Measurements from ENCODE around the gene OR6S1.

DNA sequence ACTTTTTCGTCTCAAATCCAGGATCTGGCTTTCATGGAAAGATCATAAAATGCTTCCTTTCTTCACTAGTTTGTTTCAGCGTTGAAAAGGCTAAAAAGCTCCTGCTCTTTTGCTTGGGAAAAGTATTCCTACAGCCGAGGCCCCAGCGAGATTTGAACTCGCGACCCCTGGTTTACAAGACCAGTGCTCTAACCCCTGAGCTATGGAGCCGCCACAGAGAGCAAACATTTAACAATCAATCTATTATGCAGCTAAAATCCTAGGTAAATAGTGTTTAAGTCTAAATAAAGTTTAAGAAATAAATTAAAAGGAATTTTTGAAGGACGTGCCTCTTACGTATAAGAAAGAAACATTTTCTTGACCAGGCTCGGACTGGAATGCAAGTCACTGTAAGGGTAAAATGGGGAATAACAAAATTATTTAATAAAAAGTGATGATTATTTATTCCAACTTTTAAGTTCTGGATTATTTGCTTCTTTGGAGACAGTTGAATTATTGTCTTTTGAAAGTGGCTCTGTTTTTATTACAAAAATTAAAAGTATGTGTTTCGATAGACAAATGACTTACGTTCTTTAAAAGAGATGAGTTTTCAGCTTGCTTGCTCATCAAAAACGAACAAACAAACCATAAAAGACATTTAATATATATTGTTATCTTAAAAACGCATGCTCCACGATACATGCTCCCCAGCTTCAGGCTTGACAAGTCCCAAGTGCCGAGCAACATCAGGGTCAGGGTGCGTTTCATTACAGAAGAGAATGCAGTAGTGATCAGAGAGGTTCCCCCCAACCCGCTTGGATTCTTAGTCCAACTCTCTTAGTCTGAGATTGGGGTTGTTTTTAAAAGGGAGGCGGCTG, 10.2 kb downstream of the OR6S1 start:
- TF ChIP-seq, protein P1, sequence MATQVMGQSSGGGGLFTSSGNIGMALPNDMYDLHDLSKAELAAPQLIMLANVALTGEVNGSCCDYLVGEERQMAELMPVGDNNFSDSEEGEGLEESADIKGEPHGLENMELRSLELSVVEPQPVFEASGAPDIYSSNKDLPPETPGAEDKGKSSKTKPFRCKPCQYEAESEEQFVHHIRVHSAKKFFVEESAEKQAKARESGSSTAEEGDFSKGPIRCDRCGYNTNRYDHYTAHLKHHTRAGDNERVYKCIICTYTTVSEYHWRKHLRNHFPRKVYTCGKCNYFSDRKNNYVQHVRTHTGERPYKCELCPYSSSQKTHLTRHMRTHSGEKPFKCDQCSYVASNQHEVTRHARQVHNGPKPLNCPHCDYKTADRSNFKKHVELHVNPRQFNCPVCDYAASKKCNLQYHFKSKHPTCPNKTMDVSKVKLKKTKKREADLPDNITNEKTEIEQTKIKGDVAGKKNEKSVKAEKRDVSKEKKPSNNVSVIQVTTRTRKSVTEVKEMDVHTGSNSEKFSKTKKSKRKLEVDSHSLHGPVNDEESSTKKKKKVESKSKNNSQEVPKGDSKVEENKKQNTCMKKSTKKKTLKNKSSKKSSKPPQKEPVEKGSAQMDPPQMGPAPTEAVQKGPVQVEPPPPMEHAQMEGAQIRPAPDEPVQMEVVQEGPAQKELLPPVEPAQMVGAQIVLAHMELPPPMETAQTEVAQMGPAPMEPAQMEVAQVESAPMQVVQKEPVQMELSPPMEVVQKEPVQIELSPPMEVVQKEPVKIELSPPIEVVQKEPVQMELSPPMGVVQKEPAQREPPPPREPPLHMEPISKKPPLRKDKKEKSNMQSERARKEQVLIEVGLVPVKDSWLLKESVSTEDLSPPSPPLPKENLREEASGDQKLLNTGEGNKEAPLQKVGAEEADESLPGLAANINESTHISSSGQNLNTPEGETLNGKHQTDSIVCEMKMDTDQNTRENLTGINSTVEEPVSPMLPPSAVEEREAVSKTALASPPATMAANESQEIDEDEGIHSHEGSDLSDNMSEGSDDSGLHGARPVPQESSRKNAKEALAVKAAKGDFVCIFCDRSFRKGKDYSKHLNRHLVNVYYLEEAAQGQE (IDR thresholded peaks at IDR 0.05; ENCODE audit: unreplicated experiment), result no peak
- TF ChIP-seq, protein P2, sequence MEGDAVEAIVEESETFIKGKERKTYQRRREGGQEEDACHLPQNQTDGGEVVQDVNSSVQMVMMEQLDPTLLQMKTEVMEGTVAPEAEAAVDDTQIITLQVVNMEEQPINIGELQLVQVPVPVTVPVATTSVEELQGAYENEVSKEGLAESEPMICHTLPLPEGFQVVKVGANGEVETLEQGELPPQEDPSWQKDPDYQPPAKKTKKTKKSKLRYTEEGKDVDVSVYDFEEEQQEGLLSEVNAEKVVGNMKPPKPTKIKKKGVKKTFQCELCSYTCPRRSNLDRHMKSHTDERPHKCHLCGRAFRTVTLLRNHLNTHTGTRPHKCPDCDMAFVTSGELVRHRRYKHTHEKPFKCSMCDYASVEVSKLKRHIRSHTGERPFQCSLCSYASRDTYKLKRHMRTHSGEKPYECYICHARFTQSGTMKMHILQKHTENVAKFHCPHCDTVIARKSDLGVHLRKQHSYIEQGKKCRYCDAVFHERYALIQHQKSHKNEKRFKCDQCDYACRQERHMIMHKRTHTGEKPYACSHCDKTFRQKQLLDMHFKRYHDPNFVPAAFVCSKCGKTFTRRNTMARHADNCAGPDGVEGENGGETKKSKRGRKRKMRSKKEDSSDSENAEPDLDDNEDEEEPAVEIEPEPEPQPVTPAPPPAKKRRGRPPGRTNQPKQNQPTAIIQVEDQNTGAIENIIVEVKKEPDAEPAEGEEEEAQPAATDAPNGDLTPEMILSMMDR (conservative IDR thresholded peaks at IDR 0.05; ENCODE audit: low read depth in 2 of 2), result no peak
- TF ChIP-seq EZH2phosphoT487 (IDR thresholded peaks at IDR 0.05; ENCODE audit: unreplicated experiment) (no peak), NANOG (IDR thresholded peaks at IDR 0.05; ENCODE audit: borderline replicate concordance) (no peak), EZH2 (IDR thresholded peaks at IDR 0.05; ENCODE audit: low read depth, unreplicated experiment) (no peak), CREB1 (CRISPR knock-in tag; IDR thresholded peaks at IDR 0.05; ENCODE audit: low read depth) (no peak), POLR2AphosphoS5 (IDR thresholded peaks at IDR 0.05; ENCODE audit: low read depth) (no peak)
- TF ChIP-seq, protein P3, sequence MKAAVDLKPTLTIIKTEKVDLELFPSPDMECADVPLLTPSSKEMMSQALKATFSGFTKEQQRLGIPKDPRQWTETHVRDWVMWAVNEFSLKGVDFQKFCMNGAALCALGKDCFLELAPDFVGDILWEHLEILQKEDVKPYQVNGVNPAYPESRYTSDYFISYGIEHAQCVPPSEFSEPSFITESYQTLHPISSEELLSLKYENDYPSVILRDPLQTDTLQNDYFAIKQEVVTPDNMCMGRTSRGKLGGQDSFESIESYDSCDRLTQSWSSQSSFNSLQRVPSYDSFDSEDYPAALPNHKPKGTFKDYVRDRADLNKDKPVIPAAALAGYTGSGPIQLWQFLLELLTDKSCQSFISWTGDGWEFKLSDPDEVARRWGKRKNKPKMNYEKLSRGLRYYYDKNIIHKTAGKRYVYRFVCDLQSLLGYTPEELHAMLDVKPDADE (IDR thresholded peaks at IDR 0.05), result no peak
- TF ChIP-seq, protein P4, sequence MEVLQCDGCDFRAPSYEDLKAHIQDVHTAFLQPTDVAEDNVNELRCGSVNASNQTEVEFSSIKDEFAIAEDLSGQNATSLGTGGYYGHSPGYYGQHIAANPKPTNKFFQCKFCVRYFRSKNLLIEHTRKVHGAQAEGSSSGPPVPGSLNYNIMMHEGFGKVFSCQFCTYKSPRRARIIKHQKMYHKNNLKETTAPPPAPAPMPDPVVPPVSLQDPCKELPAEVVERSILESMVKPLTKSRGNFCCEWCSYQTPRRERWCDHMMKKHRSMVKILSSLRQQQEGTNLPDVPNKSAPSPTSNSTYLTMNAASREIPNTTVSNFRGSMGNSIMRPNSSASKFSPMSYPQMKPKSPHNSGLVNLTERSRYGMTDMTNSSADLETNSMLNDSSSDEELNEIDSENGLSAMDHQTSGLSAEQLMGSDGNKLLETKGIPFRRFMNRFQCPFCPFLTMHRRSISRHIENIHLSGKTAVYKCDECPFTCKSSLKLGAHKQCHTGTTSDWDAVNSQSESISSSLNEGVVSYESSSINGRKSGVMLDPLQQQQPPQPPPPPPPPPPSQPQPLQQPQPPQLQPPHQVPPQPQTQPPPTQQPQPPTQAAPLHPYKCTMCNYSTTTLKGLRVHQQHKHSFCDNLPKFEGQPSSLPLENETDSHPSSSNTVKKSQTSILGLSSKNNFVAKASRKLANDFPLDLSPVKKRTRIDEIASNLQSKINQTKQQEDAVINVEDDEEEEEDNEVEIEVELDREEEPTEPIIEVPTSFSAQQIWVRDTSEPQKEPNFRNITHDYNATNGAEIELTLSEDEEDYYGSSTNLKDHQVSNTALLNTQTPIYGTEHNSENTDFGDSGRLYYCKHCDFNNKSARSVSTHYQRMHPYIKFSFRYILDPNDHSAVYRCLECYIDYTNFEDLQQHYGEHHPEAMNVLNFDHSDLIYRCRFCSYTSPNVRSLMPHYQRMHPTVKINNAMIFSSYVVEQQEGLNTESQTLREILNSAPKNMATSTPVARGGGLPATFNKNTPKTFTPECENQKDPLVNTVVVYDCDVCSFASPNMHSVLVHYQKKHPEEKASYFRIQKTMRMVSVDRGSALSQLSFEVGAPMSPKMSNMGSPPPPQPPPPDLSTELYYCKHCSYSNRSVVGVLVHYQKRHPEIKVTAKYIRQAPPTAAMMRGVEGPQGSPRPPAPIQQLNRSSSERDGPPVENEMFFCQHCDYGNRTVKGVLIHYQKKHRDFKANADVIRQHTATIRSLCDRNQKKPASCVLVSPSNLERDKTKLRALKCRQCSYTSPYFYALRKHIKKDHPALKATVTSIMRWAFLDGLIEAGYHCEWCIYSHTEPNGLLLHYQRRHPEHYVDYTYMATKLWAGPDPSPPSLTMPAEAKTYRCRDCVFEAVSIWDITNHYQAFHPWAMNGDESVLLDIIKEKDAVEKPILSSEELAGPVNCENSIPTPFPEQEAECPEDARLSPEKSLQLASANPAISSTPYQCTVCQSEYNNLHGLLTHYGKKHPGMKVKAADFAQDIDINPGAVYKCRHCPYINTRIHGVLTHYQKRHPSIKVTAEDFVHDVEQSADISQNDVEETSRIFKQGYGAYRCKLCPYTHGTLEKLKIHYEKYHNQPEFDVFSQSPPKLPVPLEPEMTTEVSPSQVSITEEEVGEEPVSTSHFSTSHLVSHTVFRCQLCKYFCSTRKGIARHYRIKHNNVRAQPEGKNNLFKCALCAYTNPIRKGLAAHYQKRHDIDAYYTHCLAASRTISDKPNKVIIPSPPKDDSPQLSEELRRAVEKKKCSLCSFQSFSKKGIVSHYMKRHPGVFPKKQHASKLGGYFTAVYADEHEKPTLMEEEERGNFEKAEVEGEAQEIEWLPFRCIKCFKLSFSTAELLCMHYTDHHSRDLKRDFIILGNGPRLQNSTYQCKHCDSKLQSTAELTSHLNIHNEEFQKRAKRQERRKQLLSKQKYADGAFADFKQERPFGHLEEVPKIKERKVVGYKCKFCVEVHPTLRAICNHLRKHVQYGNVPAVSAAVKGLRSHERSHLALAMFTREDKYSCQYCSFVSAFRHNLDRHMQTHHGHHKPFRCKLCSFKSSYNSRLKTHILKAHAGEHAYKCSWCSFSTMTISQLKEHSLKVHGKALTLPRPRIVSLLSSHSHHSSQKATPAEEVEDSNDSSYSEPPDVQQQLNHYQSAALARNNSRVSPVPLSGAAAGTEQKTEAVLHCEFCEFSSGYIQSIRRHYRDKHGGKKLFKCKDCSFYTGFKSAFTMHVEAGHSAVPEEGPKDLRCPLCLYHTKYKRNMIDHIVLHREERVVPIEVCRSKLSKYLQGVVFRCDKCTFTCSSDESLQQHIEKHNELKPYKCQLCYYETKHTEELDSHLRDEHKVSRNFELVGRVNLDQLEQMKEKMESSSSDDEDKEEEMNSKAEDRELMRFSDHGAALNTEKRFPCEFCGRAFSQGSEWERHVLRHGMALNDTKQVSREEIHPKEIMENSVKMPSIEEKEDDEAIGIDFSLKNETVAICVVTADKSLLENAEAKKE (CRISPR knock-in tag; IDR thresholded peaks at IDR 0.05), result no peak
